ENCODE results near the gene ATF4.
A peak's percentile ranks its signal among the peaks of the same experiment; 100 is the strongest.

ATF4 gene

DNA sequence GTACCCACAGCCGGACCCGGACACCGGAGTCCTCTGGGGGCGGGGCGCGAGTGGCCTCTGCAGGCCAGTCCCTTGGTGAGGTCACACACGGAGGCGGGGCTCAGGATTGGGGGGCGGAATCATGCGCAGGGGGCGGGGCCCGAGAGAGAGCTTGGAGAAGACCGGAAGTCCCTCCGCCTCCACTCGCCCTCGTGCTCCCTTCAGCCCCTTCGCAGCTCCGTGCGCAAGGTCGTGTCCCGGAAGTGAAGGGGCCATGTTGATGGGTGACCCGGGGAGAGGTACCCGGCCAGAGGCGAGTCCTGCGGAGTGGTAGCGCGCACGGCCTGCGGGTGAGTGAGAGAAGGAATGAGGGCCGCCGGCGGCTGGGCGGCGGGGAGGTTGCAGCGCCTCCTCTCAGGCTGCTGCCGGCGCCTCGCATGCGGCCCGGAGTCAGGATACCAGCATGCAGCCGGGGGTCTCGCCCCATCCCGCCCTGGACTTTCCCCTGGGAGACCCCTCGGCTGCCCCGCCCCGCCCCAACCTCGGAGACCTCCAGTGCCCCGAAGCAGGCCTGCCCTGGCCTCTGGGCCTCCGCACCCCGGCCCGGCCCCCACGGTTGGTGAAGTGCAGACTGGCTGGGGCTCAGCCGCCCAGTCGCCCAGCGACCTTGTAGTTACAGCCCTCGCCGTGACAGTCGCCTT is 18.1 kb upstream of the ATF4 start, which contains the start of gene MIEF1:
MIEF1 (plus strand) TSS at position 182 of the 680 bp plus-strand sequence. CDS start 9,005 bp downstream, outside the sequence.
- Histone ChIP-seq H3F3A (ENCODE audit: low read depth) (no peaks in the 10 kb centered on the region; the same call in 1 of the 2 replicates), H3K9me2 (replicated peaks; ENCODE audit: low read depth, low read length) (no peaks in the 10 kb centered on the region), H4K20me1 (ENCODE audit: insufficient read depth, low read length, poor library complexity, severe bottlenecking) (peaks cover 20% of the 10 kb centered on the region), H3K9ac (ENCODE audit: low read depth, low read length, poor library complexity, severe bottlenecking) (peak within 1 kb of the TSS; percentile 96), H3K36me3 (ENCODE audit: insufficient read depth, low read length) (peaks cover 23% of the 10 kb centered on the region; the same call in 1 of the 2 replicates), H3K27me3 (ENCODE audit: insufficient read depth, low read length, poor library complexity, severe bottlenecking) (no peaks in the 10 kb centered on the region), H3K9me3 (ENCODE audit: insufficient read depth, low read depth, low read length) (no peaks in the 10 kb centered on the region), H3K79me2 (ENCODE audit: insufficient read depth, low read length) (peaks cover 49% of the 10 kb centered on the region), H3K4me2 (ENCODE audit: low read depth, low read length, poor library complexity, severe bottlenecking) (peak within 1 kb of the TSS; percentile 98), H3K4me1 (ENCODE audit: insufficient read depth, low read length, poor library complexity, severe bottlenecking) (peaks cover 24% of the 10 kb centered on the region), H2AFZ (ENCODE audit: low read length) (peak within 1 kb of the TSS; percentile 77), H3K4me3 (ENCODE audit: low read length, poor library complexity, severe bottlenecking) (peak within 1 kb of the TSS; percentile 96)
- TF ChIP-seq, protein P1, sequence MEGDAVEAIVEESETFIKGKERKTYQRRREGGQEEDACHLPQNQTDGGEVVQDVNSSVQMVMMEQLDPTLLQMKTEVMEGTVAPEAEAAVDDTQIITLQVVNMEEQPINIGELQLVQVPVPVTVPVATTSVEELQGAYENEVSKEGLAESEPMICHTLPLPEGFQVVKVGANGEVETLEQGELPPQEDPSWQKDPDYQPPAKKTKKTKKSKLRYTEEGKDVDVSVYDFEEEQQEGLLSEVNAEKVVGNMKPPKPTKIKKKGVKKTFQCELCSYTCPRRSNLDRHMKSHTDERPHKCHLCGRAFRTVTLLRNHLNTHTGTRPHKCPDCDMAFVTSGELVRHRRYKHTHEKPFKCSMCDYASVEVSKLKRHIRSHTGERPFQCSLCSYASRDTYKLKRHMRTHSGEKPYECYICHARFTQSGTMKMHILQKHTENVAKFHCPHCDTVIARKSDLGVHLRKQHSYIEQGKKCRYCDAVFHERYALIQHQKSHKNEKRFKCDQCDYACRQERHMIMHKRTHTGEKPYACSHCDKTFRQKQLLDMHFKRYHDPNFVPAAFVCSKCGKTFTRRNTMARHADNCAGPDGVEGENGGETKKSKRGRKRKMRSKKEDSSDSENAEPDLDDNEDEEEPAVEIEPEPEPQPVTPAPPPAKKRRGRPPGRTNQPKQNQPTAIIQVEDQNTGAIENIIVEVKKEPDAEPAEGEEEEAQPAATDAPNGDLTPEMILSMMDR (conservative IDR thresholded peaks at IDR 0.05; ENCODE audit: low read length): no peak
- TF ChIP-seq EZH2phosphoT487 (IDR thresholded peaks at IDR 0.05; ENCODE audit: borderline replicate concordance): no peak

DNA sequence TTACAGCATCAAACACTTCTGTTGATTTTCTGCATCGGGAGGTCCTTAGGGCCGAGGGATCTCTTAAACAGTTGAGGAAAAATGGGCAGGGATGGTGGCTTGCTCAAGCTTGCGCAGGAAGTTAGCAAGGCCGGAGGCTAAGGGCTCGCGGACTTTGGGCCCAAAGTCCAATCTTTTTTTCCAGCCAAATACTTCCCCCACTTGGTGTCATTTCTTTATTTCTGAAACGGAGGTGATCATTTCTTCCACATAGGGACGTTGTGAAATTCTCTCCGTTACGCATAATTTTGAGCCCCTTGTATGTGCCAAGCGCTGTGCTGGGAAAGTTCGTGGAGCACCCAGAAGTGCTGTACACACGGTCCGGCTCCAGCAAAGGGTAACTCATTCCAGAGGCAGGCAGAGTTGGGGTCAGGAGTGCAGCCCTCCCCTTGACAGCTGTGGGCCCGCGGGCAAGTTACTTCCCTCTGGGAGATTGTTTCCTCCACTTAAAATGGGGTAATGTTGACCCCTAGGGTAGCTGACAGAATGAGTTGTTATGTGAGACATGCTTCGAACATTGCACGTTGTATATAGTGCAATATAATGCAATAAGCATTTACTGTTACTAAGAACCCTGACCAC is 17.5 kb upstream of the ATF4 start:
- no peaks in the 10 kb centered on the region; the same call in 1 of the 2 replicates for H3F3A ChIP-seq (ENCODE audit: low read depth)
- H3K4me3 ChIP-seq (ENCODE audit: low read length, poor library complexity, severe bottlenecking): peak overlapping the region; percentile 96
- no peaks in the 10 kb centered on the region for H3K9me3 ChIP-seq (ENCODE audit: insufficient read depth, low read depth, low read length)
- peaks cover 25% of the 10 kb centered on the region; the same call in 1 of the 2 replicates for H3K36me3 ChIP-seq (ENCODE audit: insufficient read depth, low read length)
- no peak for TF ChIP-seq EZH2phosphoT487 (IDR thresholded peaks at IDR 0.05; ENCODE audit: borderline replicate concordance)
- TF ChIP-seq, protein P1 (conservative IDR thresholded peaks at IDR 0.05; ENCODE audit: low read length): no peak
- H3K9ac ChIP-seq (ENCODE audit: low read depth, low read length, poor library complexity, severe bottlenecking): peak overlapping the region; percentile 96
- H3K4me2 ChIP-seq (ENCODE audit: low read depth, low read length, poor library complexity, severe bottlenecking): peak overlapping the region; percentile 98
- peak overlapping the region; percentile 29; the same call in 1 of the 2 replicates for H2AFZ ChIP-seq (ENCODE audit: low read length)
- H3K79me2 ChIP-seq (ENCODE audit: insufficient read depth, low read length): peaks cover 54% of the 10 kb centered on the region
- H3K4me1 ChIP-seq (ENCODE audit: insufficient read depth, low read length, poor library complexity, severe bottlenecking): peaks cover 26% of the 10 kb centered on the region
- peaks cover 20% of the 10 kb centered on the region for H4K20me1 ChIP-seq (ENCODE audit: insufficient read depth, low read length, poor library complexity, severe bottlenecking)
- no peaks in the 10 kb centered on the region for H3K9me2 ChIP-seq (replicated peaks; ENCODE audit: low read depth, low read length)
- no peaks in the 10 kb centered on the region for H3K27me3 ChIP-seq (ENCODE audit: insufficient read depth, low read length, poor library complexity, severe bottlenecking)

DNA sequence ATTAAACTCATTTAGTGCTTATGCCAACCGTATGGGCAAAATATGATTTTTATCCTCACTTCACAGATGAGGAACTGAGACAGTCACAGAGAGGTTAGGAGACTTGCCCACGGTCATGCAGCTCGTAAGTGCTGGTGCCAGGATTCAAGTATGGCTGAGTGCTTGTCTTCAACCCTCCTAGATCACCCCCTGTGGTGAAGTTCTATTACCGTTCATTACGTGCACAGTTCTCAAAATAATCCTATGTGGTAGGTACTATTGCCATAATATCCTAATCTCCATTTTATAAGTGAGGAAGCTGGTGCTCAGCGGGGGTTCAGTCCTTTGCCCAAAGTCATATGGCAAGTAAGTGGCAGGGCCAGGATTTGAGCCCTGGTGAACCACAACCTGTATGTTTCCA is 16.7 kb upstream of the ATF4 start:
- Histone ChIP-seq H4K20me1 (ENCODE audit: insufficient read depth, low read length, poor library complexity, severe bottlenecking) (peaks cover 25% of the 10 kb centered on the region), H3K4me1 (ENCODE audit: insufficient read depth, low read length, poor library complexity, severe bottlenecking) (peaks cover 30% of the 10 kb centered on the region), H3F3A (ENCODE audit: low read depth) (no peaks in the 10 kb centered on the region; the same call in 1 of the 2 replicates), H2AFZ (ENCODE audit: low read length) (no peak overlapping the region), H3K36me3 (ENCODE audit: insufficient read depth, low read length) (peaks cover 33% of the 10 kb centered on the region; the same call in 1 of the 2 replicates), H3K4me3 (ENCODE audit: low read length, poor library complexity, severe bottlenecking) (peak overlapping the region; percentile 96), H3K9me3 (ENCODE audit: insufficient read depth, low read depth, low read length) (no peaks in the 10 kb centered on the region), H3K27me3 (ENCODE audit: insufficient read depth, low read length, poor library complexity, severe bottlenecking) (no peaks in the 10 kb centered on the region), H3K4me2 (ENCODE audit: low read depth, low read length, poor library complexity, severe bottlenecking) (peak overlapping the region; percentile 98), H3K9me2 (replicated peaks; ENCODE audit: low read depth, low read length) (no peaks in the 10 kb centered on the region), H3K79me2 (ENCODE audit: insufficient read depth, low read length) (peaks cover 61% of the 10 kb centered on the region), H3K9ac (ENCODE audit: low read depth, low read length, poor library complexity, severe bottlenecking) (peak overlapping the region; percentile 96)
- TF ChIP-seq, protein P1 (conservative IDR thresholded peaks at IDR 0.05; ENCODE audit: low read length): no peak
- TF ChIP-seq EZH2phosphoT487 (IDR thresholded peaks at IDR 0.05; ENCODE audit: borderline replicate concordance): no peak

Measured in Loucy (cell line).